Endothelial cell of umbilical vein (primary cell): ENCODE measurements around the gene DCLK2. TPM values are rescaled to one million over a fixed set of nuclear protein-coding genes. Genes with fewer than 3 reads are reported as not detected.

Experiments used
- BruUV-seq: library from RNA; stranded (reverse); fragments of 400-500 nt; replicated peaks from 2 replicates; lab custom pipeline; 2021; lab: Mats Ljungman, UMichigan
- CTCF ChIA-PET: fragments of 300-600, 350-600 bp; sonication (Branson Sonifier 250); formaldehyde crosslinking; loops from one replicate; lab custom pipeline; 2021; ENCODE audit warnings: antibody characterized with exemption, inconsistent platforms; lab: Charles Lee
- POLR2A ChIA-PET: fragments of 300-600, 350-600 bp; sonication (Branson Sonifier 250); formaldehyde crosslinking; loops from one replicate; lab custom pipeline; 2021; ENCODE audit warnings: antibody characterized with exemption, inconsistent platforms; lab: Charles Lee
- DNase-seq: peaks from one replicate; pipeline ENCODE4 v3.0.0-alpha.2; 2011; ENCODE audit warnings: low read depth, low spot score
- FAIRE-seq: peaks from 2 replicates; lab custom pipeline; 2011; peaks lifted over from hg19 to GRCh38; lab: Jason Lieb, UNC
- H2AFZ ChIP-seq: 2 replicates; pipeline ENCODE4 v1.6.0; 2012; ENCODE audit warnings: low read depth, low read length, control low read depth, inconsistent platforms
- H3K27ac ChIP-seq: 2 replicates; pipeline ENCODE4 v1.5.1; 2011; ENCODE audit warnings: low read depth, mild to moderate bottlenecking, control low read depth, low read length, moderate library complexity; ENCODE audit not compliant: insufficient read depth
- H3K27me3 ChIP-seq, 2 experiments: 2 replicates each; pipeline versions ENCODE4 v1.6.0 to v1.6.1; 2011; ENCODE audit warnings: low read length in 2 of 2, mixed read lengths in 1 of 2; ENCODE audit not compliant: control insufficient read depth in 2 of 2, insufficient read depth in 2 of 2
- H3K36me3 ChIP-seq, 2 experiments: 2 replicates in 1 of 2; 3 replicates in 1 of 2; pipeline ENCODE4 v1.5.1; 2011; ENCODE audit warnings: low read length in 2 of 2, mild to moderate bottlenecking in 1 of 2, moderate library complexity in 1 of 2; ENCODE audit not compliant: control insufficient read depth in 2 of 2, insufficient read depth in 2 of 2; ENCODE audit errors: extremely low read depth in 1 of 2
- H3K4me1 ChIP-seq: 3 replicates; pipeline ENCODE4 v1.5.1; 2011; ENCODE audit warnings: mild to moderate bottlenecking, low read length; ENCODE audit not compliant: control insufficient read depth, insufficient read depth; ENCODE audit errors: extremely low read depth
- H3K4me2 ChIP-seq: 2 replicates; pipeline ENCODE4 v1.6.1; 2011; ENCODE audit warnings: low read length, control low read depth, mixed read lengths; ENCODE audit not compliant: insufficient read depth
- H3K4me3 ChIP-seq, 3 experiments: fragments of 200-600 bp in 1 of 3; sonication (generic), shearing (Covaris generic) in 1 of 3; replicated peaks in 1 of 3; 2 replicates each; pipeline ENCODE4 v1.5.1; 2011 to 2016; ENCODE audit warnings: control low read depth in 3 of 3, low read length in 3 of 3, mild to moderate bottlenecking in 2 of 3, inconsistent platforms in 1 of 3, low read depth in 1 of 3, moderate library complexity in 1 of 3; ENCODE audit not compliant: insufficient read depth in 1 of 3
- H3K79me2 ChIP-seq: 2 replicates; pipeline ENCODE4 v1.6.0; 2012; ENCODE audit warnings: low read length, inconsistent platforms; ENCODE audit not compliant: control insufficient read depth, insufficient read depth
- H3K9ac ChIP-seq: replicated peaks from 2 replicates; pipeline ENCODE3; 2011; ENCODE audit warnings: low read length, control low read depth; ENCODE audit not compliant: insufficient read depth; ENCODE audit errors: extremely low read depth
- H3K9me1 ChIP-seq: replicated peaks from 3 replicates; pipeline ENCODE4 v1.6.0; 2011; ENCODE audit warnings: mild to moderate bottlenecking, low read length; ENCODE audit not compliant: control insufficient read depth, insufficient read depth; ENCODE audit errors: extremely low read depth
- H3K9me3 ChIP-seq: replicated peaks from 2 replicates; pipeline ENCODE4 v1.5.1; 2012; ENCODE audit warnings: low read length, inconsistent platforms; ENCODE audit not compliant: control insufficient read depth, insufficient read depth
- H4K20me1 ChIP-seq: replicated peaks from 2 replicates; pipeline ENCODE3; 2011; ENCODE audit warnings: mild to moderate bottlenecking, low read length; ENCODE audit not compliant: control insufficient read depth, insufficient read depth; ENCODE audit errors: extremely low read depth
- EZH2 ChIP-seq: IDR thresholded peaks from 2 replicates; pipeline ENCODE4 v1.6.1; 2012; ENCODE audit warnings: borderline replicate concordance, low read depth, mild to moderate bottlenecking, moderate library complexity, low read length, inconsistent platforms; ENCODE audit not compliant: severe bottlenecking
- FOS ChIP-seq: IDR thresholded peaks from 2 replicates; pipeline ENCODE4 v1.6.1; 2011; ENCODE audit warnings: mild to moderate bottlenecking, low read length, moderate library complexity, borderline replicate concordance; ENCODE audit not compliant: insufficient read depth
- GATA2 ChIP-seq: IDR thresholded peaks from 2 replicates; pipeline ENCODE4 v1.7.0; 2011; ENCODE audit warnings: low read depth, mild to moderate bottlenecking, moderate library complexity, mixed read lengths, low read length; ENCODE audit not compliant: insufficient read length, insufficient read depth
- JUN ChIP-seq: IDR thresholded peaks from 2 replicates; pipeline ENCODE4 v1.6.1; 2011; ENCODE audit warnings: borderline replicate concordance, low read depth; ENCODE audit not compliant: insufficient read length, insufficient read depth
- MYC ChIP-seq: IDR thresholded peaks from one replicate; pipeline ENCODE4 v1.6.1; 2011; ENCODE audit warnings: mild to moderate bottlenecking, low read depth, low read length
- POLR2A ChIP-seq: IDR thresholded peaks from 2 replicates; pipeline ENCODE4 v1.6.1; 2012; ENCODE audit warnings: low read depth, mild to moderate bottlenecking, control low read depth, low read length
- POLR2AphosphoS5 ChIP-seq: IDR thresholded peaks from 2 replicates; pipeline ENCODE4 v1.6.1; 2012; ENCODE audit warnings: low read depth, mild to moderate bottlenecking, control low read depth, low read length, moderate library complexity; ENCODE audit not compliant: insufficient read depth
- dilution Hi-C: fragments of 300-500 bp; cut with MboI; formaldehyde crosslinking; loops from one replicate; pipeline ENCODE4 v1.15.0; 2019; ENCODE audit warnings: low sequenced_read_pairs; ENCODE audit not compliant: extremely low pct_ligation_motif_present
- intact Hi-C: fragments of 100-400 bp; cut with micrococcal nuclease; formaldehyde crosslinking; loops from one replicate; pipeline ENCODE4 v1.10.0; 2022
- polyA plus RNA-seq, 4 experiments: library from polyadenylated mRNA; depleted of rRNA in 3 of 4; stranded (reverse) in 3 of 4; unstranded in 1 of 4; fragments of >200 nt; gene quantifications; 2 replicates each; pipeline versions ENCODE4 v1.2.1 to v1.2.3, GENCODE V29; 2011 to 2012; ENCODE audit warnings: missing spikeins in 1 of 4
- total RNA-seq: library from RNA; stranded (reverse); gene quantifications from 2 replicates; pipeline ENCODE4 v1.2.3, GENCODE V29; 2021
- TF ChIP-seq, protein P1 (sequence below), 2 donors: IDR thresholded peaks; 1 replicate in 1 of 2; 2 replicates in 1 of 2; pipeline ENCODE4 v1.5.1; 2011; ENCODE audit warnings: low read length in 2 of 2, mild to moderate bottlenecking in 2 of 2, moderate library complexity in 2 of 2, control low read depth in 1 of 2, inconsistent platforms in 1 of 2, low read depth in 1 of 2; ENCODE audit not compliant: insufficient read depth in 1 of 2; ENCODE audit errors: extremely low read depth in 1 of 2
- TF ChIP-seq, protein P2 (sequence below): IDR thresholded peaks from 2 replicates; pipeline ENCODE4 v1.6.1; 2011; ENCODE audit not compliant: insufficient read depth, insufficient read length

DCLK2 gene
- total and polyA plus RNA-seq, 2 donors (not counting 3 experiments of a cell fraction or from before 2014, with no cell fraction given) = 1.7 to 4.7 TPM

DNA sequence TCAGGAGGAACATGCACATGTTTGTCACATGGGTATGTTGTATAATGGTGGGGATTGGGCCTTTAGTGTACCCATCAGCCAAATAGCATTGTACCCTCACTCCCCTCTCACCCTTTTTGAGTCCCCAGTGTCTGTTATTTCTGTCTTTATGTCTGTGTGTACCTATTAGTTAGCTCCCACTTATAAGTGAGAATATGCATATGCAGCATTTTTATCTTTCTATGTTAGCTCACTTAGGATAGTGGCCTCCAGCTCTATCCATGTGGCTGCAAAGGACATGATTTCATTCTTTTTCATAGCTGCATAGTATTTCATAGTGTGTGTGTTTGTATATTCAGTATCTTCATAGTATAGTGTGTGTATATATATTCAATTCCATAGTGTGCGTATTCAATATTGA is 64.6 kb downstream of the DCLK2 start:
- Histone ChIP-seq H3K27ac (no peak overlapping the region), H3K9me1 (no peaks in the 10 kb centered on the region), H3K27me3 (no peaks in the 10 kb centered on the region), H2AFZ (no peak overlapping the region), H3K9me3 (no peaks in the 10 kb centered on the region), H3K9ac (no peak overlapping the region), H3K4me1 (peaks cover 17% of the 10 kb centered on the region), H4K20me1 (no peaks in the 10 kb centered on the region), H3K79me2 (no peaks in the 10 kb centered on the region), H3K4me2 (no peak overlapping the region), H3K36me3 (no peaks in the 10 kb centered on the region), H3K4me3 (no peak overlapping the region)
- intact Hi-C loops (no loop called here), dilution Hi-C loops (no loop called here)
- DNase-seq (no peak), FAIRE-seq (no peak)
- ChIA-PET CTCF (interaction anchor here (0.9 to 1.2 kb wide), 2 partner anchors 12 to 67 kb away, joined by 3 read pairs; no protein-coding TSS in a partner anchor), POLR2A (no interaction called here)
- no TSS peak for BruUV-seq
- TF ChIP-seq EZH2 = no peak
- TF ChIP-seq POLR2A = no peak
- TF ChIP-seq POLR2AphosphoS5 = no peak
- TF ChIP-seq, protein P1, sequence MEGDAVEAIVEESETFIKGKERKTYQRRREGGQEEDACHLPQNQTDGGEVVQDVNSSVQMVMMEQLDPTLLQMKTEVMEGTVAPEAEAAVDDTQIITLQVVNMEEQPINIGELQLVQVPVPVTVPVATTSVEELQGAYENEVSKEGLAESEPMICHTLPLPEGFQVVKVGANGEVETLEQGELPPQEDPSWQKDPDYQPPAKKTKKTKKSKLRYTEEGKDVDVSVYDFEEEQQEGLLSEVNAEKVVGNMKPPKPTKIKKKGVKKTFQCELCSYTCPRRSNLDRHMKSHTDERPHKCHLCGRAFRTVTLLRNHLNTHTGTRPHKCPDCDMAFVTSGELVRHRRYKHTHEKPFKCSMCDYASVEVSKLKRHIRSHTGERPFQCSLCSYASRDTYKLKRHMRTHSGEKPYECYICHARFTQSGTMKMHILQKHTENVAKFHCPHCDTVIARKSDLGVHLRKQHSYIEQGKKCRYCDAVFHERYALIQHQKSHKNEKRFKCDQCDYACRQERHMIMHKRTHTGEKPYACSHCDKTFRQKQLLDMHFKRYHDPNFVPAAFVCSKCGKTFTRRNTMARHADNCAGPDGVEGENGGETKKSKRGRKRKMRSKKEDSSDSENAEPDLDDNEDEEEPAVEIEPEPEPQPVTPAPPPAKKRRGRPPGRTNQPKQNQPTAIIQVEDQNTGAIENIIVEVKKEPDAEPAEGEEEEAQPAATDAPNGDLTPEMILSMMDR (IDR thresholded peaks at IDR 0.05; ENCODE audit: extremely low read depth in 1 of 2, insufficient read depth in 1 of 2, low read depth in 1 of 2, low read length in 2 of 2) = no peak
- TF ChIP-seq JUN = no peak
- no peak for TF ChIP-seq GATA2
- TF ChIP-seq, protein P2, sequence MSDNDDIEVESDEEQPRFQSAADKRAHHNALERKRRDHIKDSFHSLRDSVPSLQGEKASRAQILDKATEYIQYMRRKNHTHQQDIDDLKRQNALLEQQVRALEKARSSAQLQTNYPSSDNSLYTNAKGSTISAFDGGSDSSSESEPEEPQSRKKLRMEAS = no peak
- no peak for TF ChIP-seq MYC
- TF ChIP-seq FOS = no peak
